NCI-H510A (cell line): ENCODE results near the gene CHRNA4.
"Not testable (repeated sequence)": the region's sequence is repeated elsewhere in the genome, so short reads cannot be mapped to it uniquely, and the experiment has no call there.

Experiments used
- DNase-seq: peaks from one replicate; lab custom pipeline; 2025; lab: John Stamatoyannopoulos, UW

The CHRNA4 gene

DNA sequence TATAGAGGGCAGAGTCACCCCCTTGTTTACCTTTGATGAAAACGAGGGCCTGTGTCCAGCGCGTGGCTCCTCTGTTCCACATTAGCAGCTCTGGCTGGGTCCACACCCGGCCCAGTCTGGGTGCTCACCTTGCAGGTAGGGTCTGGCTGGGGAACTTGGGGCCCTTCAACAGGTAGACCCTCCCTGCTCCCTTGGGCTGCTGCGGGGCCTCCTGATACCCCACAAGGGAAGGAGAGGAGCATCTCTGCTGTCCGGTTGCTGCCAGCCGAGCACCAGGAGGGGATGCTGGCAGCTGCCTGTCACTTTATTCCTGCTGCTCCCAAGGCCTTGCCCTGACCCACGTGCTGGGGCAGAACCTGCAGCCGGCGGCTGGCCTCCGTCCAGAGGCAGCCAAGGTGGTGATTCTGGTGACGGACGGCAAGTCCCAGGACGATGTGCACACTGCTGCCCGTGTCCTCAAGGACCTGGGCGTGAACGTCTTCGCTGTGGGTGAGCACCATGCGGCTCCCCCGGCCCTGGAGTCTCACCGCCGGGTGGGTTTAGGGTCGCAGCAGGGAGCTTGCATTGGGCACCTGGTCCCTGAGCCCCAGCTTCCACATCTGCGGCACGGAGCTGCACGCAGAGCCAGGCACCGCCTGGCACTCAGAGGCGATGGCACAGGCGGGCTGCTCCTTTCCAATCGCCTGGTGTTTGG, 52.8 kb downstream of the CHRNA4 start:
- DNase-seq = no peak

DNA sequence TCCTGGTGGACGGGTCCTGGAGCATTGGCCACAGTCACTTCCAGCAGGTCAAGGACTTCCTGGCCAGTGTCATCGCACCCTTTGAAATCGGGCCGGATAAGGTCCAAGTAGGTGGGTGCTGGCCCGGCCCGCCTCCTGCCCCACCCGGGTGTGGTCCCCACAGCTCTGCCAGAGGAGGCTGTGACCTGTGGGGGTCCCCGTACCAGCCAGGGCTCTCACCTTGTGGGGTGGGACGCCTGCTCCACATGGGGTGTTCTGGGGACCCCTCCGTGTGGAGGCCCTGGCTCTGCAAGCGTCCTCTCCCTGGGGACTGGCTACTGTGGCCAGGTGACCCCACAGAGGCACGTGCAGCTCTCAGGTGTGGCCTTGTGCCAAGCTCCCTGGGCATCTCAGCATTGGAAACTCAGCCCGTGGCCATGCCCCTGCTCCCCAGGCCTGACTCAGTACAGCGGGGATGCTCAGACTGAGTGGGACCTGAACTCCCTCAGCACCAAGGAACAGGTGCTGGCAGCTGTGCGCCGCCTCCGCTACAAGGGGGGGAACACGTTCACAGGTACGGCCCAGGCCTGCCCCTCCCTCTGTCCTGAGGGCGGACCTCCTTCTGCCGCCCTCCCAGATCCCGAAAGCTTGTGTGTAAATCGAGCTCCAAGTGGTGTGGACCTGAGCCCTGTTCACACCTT, 53.5 kb downstream of the CHRNA4 start:
- DNase-seq = no peak

DNA sequence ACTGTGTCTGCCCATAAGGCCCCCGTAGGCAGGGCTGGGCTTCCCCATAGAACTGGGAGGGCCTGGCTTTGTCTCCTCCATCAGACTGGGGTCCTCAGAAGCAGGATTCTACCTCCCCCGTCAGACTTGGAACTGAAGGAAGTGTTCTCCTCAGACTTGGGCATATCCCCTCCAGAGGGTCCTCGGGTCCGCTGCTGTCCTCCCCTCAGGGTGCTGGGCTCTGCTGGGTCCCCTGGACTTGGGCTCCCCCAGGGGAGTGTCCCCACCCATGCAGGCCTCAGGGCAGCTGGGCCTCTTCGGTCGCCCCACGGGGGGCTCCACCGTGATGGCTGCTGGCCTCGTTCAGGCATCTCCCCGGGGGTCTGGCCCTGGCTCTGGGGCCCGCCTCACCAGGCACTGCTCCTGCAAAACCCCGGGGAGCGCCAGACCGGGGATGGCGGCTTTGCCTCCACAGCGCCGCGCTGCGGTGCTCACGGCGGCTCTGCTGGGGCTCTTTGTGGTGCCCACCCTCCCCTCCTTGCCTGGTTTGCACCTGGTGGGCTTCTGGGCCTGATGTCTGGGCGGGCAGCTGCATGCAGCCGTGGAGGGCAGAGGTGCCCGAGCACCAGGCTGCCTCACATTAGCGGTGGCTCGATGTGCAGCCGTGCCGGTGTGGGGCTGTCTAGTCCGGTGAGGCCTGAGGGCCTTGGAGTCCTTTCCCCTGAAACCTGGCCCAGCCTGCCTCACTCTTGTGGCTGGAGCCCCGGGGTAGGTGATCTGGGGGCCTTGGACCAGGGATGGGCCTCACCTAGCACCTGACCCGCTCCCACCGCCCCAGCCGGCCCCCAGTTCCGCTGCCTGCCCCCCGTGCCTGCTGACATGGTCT, 54.2 kb downstream of the CHRNA4 start:
- DNase-seq = no peak

DNA sequence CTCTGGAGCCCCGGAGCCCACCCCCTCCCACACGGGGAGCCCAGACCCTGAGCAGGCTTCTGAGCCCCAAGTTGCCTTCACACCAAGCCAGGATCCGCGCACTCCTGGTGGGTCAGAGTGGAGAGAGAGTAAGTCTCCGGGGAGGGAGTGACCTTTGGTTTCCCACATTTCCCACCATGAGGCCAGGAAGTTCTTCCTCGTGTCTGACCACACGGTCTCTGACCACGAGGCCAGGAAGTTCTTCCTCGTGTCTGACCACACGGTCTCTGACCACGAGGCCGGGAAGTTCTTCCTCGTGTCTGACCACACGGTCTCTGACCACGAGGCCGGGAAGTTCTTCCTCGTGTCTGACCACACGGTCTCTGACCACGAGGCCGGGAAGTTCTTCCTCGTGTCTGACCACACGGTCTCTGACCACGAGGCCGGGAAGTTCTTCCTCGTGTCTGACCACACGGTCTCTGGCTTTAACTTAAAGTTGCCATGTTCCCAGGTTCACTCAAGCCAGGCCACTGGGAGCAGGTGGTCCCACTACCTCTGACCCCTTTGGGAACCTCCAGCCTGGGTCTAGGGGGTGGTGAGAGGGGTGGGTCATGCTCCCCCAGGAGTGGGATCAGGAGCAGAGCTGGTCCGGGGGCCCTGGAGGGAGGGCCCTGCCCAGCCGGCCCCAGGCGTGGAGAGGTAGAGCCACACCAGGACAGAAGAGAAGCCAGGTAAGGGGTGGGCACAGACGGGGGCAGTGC, 55.0 kb downstream of the CHRNA4 start:
- not testable (repeated sequence) for DNase-seq

DNA sequence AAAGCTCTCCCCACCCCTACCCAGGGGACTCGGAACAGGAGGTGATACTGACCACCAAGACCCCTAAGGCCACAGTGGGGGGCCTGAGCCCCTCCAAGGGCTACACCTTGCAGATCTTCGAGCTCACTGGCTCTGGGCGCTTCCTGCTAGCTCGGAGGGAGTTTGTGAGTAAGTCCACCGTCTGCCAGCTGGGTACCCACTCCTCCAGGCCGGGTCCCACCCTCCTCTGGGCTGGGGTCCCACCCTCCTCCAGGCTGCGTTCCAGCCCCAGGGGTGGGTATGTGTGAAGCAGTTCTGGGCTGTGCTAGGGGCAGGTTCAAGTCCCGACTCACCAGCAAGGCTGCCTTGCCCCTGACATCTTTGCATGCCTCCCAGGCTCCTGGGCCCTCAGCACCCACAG, 55.8 kb downstream of the CHRNA4 start:
- no peak for DNase-seq

DNA sequence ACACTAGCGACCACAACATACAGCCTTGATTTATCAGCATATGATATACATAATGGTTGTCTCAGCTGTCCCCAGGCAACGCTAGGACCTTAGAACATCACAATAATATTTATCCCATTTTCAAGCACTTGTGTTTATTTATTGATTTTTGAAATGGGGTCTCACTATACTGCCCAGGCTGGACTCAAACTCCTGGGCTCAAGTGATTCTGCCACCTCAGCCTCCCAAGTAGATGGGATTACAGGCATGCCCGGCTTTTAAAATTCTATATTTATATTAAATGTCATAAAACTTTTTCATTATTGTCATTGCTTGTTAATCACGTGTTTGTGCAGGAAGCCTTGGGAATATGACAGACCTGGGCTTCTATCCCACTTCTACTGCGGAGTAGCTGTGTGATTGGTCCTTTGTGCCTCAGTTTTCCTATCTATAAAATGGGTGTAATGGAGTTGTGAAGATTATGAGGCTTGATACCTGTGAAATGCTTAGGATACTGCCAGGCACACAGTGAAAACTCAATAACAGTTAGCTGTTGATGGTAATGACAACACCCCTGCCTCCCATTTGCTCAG, 58.0 kb downstream of the CHRNA4 start:
- no peak for DNase-seq

DNA sequence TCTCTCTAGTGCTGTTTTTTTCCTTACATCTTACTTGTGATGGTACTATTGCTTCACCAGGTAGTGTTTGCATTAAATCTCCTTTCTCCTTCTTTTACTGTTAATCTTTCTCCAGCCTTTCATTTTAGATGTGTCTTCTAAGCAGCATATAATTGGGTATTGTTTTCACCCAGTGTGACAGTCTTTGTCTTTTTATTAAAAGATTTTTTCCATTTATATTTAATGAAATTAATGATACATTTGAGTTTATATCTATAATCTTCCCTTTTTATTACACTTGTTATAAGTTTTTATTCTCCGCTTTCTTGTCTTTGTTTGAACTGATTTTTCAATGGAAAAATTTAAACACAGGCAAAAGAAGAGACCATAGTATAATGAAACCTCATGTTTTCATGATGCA, 59.5 kb downstream of the CHRNA4 start:
- DNase-seq = no peak

DNA sequence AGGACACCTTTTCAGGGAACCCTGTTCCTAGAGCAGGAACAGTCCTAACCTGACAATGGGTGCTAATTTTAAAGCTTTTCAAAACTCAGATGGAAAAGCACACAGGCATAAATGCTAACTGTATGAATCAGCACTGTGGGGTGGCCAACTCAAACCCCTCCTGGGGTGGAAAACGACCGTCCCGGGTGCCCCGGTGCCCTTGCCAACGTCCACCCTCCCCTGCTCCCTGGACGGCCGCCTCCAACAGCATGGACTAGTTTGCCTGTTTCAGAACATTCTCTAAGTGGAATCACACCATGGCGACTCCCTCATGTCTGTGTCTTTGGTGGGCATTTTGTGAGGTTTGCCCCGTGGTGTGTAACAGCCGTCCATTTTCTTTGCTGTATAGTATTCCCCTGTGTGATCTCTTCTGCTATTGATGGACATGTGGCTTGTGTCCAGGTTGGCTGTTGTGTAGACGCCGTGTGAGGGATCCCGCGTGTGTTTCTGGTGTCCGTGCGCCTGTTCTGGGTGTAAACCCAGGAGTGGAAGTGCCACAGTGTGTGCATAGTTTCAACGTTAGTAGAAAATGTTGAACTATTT, 62.3 kb downstream of the CHRNA4 start:
- DNase-seq = no peak

DNA sequence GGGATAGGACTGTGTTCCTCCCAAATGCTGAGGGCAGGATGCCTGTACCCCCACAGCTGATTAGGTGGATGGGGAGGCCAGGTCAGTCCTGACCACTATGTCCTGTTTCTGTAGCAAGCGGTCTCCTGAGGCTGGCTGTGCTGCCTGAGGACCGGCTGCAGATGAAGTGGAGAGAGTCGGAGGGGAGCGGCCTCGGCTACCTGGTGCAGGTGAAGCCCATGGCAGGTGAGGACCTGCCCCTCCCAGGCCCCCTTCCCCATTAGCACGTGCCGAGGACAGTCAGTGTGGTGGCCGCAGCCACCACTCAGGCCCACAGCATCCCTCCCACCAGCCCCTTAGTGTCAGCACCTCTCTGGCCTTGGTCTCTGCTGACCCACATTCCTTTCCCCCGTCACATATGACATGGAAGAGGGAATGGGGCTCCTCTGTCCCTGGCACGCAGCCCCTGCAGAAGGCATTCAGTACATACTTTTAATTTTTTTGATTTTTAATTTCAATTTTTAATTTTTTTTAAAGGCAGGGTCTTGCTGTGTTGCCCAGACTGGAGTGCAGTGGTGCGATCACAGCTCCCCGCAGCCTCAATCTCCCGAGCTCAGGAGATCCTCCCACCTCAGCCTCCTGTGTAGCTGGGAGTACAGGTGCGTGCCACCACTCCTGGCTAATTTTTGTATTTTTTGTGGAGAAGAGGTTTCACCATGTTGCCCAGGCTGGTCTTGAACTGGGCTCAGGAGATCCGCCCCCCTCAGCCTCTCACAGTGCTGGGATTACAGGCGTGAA, 63.2 kb downstream of the CHRNA4 start:
- DNase-seq = no peak

DNA sequence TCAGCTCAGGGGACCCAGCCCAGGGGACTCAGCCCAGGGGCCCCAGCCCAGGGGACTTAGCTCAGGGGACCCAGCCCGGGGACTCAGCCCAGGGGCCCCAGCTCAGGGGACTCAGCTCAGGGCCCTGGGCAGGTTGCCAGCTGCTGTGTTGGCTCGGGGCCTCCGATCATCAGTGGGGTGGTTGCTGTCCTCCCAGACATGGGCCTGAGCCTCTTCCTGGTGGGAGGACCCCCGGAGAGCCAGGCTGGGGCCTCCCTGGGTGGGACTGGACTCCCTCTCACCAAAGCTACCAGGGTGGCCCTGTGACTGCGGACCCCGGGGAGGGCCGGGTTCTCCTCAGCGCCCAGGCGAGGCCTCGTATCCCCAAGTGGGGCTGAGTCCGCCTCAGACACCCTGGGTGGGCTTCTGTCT, 63.8 kb downstream of the CHRNA4 start:
- DNase-seq = no peak

DNA sequence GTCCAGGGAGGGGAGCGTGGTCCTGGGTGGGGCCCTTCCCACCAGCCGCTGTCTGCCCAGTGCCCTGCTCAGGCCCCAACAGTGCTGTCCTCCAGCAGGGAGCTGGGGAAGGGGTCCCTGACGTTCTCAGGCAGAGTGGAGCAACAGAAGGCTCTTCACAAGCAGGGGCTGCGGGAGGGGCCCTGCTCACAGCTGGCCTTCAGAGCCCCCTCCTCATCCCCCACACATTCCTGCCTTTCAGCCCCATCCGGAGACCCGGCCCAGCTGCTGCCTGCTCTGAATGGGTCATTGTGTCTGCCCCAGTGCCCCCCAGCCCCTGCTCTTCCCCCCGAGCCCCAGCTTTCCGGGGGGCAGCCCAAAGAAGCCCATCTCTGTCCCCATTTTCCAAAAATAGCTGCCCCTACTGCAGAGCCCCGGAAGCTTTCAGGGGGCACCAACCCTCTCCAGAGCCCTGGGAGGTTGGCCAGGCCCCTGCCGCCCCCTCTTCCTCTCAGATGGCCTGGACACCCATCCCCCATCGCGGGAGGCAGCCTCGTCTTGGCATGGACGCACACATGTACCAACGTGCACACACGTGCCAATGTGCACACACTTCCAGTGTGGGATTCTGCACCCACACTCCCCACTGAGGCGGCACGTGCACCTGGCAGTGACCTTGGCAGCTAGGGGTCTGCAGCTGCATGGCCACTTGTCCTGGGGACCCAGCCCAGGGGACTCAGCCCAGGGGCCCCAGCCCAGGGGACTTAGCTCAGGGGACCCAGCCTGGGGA, 64.4 kb downstream of the CHRNA4 start:
- DNase-seq = no peak

DNA sequence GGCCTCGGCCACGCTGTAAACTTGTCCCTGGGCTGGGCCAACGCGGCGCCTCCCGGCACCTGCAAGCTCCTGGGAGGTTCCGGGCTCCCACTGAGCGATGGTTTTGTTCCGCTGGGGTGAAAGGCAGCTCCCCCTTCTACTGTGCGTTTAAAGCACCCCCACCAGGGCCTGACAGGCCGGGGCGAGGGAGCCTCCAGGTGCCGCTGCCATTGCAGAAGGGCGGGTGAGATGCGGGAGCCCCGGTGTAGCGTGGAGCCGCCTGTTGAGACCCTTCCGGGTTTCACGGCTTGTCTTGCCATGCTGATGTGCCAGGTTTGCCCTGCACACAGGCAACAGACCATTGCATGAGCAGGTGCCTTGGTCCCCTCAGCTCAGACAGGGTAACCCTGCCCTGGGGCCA, 65.3 kb downstream of the CHRNA4 start:
- no peak for DNase-seq

DNA sequence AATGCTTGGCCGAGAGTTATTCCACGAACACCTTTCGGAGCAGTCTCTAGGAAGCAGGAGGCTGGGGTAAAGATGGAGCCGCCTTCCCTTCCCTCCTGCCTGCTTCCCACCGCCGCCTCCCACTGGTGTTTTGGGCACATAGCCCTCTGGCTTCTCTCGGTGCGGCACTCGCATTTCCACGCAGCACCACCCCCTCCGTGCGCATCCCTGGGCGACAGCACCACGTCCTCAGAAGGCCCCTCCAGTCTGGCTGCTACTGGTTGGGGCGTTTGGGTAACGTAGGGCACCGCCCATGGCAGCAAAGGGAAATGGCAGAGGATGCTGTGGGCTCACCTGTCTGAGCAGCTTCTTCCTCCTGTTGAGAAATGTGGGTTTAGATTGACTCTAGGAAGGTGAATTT, 65.7 kb downstream of the CHRNA4 start:
- no peak for DNase-seq

DNA sequence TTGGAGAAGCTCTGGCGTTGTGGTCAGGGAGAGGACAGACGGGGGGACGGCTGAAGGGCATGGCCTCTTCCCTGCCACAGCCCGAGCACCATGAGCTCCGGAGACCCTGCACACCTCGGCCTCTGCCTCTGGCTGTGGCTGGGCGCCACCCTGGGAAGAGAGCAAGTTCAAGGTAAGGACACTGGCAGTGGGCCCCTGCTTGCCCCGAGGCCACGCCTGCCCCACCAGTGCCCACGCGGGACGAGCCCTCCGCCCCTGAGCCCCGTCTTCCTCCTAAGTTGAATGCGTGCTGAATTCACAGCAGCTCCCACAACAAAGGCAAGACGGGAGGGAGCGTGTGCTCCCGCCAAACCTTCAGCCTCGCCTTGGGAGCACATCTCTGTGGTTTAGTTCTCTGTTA, 66.1 kb downstream of the CHRNA4 start:
- DNase-seq = no peak

DNA sequence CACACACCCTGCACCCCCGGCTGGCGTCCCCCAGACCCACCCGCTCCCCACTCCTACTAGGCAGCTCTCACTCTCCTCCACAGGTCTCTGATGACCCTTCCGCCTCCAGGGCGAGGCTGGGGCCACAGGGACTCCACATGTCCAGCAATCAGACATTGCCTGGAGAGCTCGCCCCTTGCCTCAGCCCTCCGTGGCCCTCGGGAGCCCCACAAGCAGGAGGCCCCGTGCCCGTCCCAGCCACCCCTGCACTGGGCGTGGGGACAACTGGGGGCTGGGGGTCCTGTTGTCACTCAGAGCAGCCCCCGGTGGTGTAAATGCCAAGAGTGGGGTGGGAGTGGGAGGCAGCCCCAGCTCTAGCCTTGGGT, 66.6 kb downstream of the CHRNA4 start:
- DNase-seq = no peak

DNA sequence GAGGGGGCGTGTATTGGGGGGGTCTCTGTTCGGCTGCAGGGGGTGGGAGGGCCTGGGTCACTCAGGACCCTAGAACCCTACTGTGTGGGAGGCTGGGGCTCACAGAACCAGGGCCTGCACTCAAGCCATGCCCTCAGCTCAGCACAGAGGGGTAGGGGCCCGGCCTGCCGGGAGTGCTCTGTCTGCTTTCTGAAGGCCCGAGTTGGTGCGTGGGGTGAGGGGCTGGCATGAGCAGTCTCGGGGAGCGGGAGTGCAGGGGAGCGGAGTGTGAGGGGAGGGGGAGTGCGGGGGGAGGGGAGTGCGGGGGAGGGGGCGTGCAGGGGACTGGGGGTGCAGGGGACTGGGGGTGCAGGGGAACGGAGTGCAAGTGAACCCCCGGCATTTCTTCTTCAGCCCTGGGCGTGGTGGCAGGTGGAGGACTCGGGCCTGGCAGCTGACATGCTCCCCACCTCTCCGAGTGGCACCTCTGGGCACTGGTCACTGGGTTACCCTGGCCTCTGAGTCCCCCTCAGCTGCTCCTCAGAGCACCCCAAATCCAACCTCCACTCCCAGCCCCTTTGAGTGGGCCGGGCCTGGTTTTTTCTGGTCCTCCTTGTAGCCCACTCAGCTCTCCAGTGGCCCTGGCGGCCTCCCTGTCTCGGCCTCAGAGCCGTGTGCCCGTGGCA, 67.1 kb downstream of the CHRNA4 start:
- no peak for DNase-seq

DNA sequence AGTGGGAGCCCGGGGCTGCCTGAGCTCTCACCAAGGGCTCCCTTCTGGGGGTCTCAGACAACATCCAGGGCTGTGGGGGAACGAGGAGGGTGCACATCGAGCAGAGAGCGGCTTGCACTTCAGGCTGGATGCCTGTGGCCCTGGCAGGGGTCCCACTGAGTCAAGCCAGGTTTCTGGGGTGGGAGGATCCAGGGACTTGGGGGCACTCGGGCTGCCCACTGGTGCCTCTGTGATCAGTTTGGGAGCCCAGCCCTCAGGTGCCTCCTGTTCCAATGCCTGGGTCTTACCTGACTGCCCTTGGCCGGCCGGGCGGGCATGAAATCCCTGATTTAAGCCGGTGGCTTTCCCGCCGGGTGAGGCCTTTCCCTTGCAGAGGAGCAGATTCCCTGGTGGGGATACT, 67.7 kb downstream of the CHRNA4 start:
- DNase-seq = no peak
